Smooth muscle cell of the brain vasculature (primary cell): ENCODE data around the gene SNX10.

Source experiments
- DNase-seq: peaks from one replicate; pipeline ENCODE4 v3.0.0-alpha.2; 2012; ENCODE audit warnings: low read depth, low spot score

Gene SNX10

DNA sequence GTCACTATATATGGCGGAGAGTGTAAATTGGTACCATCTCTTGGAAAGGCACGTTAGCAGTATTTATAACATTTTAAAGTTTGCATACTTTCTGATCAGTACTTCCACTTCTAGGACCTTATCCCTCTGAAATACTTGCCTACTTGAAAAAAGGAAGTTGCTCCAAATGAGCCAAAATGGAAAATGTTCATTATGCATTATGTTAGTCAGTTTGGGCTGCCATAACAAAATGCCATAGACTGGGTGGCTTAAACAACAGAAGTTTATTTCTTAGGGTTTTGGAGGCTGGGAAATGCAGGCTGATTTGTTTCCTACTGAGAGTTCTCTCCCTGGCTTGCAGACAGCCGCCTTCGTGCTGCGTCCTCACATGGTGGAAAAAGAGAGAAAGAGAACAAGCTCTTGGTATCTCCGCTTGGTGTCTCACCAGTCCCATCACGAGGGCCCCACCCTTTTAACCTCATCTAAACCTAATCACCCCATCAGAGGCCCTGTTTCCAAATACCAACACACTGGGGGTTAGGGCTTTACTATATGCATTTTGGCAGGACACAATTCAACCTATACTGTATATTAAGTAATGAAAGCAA, 6.9 kb downstream of the SNX10 start:
- no peak for DNase-seq

DNA sequence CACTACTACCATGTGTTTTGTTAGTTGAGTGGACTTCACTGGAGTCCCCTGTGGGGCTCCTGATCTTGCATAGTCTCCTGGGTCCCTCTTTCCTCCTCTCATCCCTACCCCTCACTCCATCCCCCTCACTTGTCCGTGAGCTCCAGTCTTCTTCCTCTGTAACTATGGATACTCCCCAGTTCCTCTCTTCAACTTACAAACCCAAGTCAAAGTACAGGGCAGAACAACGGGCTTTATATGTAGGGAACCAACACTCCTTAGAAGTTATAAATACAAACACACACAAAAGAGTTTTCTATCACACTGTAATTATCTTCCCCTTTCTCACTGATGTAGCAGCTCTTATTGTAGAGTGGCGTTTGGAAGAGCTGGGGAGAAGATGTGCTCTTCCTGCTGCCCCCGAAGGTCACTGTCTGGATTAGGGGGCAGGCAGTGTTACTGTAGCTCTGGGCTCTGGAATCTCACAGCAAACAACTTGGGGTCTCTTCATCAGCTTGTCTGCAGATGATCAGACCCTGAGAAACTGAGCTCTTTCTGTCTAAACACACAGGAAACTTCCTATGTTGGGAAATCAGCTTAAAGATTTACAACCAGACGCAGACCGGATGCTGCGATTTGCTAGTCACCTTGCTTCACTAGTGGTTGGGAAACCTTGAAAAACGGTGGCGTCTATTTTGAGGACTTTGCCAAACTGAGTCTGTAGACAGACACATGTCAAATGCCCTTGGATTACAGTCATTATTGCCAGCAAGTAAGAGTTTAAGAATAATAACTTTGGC, 13.6 kb downstream of the SNX10 start:
- no peak for DNase-seq

DNA sequence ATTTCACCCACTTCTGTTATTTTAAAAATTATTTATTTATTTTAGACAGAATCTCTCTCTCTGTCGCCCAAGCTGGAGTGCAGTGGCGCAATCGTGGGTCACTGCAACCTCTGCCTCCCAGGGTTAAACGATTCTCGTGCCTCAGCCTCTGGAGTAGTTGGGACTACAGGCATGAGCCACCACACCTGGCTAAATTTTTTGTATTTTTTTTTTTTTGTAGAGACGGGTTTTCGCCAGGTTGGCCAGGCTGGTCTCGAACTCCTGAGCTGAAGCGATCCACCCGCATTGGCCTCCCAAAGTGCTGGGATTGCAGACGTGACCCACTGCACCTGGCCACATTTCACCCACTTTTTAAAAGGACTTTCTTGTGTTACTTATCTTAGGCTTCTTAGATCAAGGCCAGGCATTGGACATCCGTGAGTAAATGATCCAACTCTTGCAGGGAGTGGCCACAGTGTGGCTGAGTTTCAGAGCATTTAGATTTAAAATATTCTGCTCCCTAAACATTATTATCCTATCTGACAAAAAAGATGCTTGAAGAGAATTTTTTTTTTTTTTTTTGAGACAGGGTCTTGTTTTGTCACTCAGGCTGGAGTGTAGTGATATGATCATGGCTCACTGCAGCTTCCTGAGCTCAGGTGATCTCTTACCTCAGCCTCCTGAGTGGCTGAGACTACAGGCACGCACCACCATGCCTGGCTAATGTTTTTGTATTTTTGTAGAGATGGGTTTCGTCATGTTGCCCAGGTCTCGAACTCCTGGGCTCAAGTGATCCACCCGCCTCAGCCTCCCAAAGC, 14.4 kb downstream of the SNX10 start:
- DNase-seq, result no peak

DNA sequence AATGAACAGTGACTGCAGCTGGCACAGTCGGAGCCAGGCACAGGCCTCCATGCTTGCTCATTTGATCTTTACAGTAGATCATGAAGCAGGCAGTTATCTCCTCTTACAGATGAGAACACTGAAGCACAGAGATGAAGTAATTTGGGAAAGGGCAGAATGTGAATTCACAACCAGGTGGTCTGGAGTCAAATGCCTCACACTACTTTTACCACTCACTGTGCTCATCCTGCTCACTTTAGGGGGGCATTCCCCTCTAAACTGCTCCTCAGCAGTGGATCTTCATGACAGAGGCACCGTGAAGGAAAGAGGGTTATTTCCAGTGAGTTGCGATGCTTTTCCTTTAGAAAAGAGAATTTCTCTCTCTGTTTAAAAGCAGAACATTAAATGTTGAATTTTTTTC, 15.1 kb downstream of the SNX10 start:
- DNase-seq, result no peak

DNA sequence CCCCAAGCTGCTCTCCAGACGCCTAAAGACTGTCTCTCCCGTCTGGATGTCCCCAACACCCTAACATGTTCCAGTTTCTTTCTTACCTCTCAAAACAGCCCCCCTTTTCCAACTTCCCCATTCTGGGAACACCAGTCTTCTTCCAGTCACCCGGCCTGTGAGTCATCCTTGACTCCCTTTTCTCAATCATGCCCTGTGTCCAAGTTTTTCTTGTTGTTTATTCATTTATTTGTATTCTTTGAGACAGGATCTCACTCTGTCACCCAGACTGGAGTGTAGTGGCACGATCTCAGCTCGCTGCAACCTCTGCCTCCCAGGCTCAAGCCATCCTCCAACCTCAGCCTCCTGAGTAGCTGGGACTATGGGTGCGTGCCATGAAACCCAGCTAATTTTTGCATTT, 15.6 kb downstream of the SNX10 start:
- no peak for DNase-seq

DNA sequence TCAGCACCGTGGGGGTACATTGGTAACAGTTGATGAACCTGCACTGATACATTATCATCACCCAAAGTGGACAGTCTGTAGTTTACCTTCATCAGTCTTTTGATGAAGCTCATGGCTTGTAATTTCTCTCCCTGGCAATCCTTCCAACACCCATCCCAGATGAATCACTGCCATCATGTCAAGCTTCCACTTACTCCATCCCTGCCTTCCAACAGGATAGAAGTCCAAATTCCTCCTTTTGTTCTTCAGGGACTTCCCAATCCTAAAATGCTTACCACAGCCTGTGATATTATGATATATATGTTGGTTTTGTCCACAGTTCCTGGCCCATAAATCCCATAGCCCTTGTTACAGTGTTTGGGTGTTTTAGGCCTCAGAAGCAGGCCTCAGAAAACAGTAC, 16.1 kb downstream of the SNX10 start:
- DNase-seq, result no peak

DNA sequence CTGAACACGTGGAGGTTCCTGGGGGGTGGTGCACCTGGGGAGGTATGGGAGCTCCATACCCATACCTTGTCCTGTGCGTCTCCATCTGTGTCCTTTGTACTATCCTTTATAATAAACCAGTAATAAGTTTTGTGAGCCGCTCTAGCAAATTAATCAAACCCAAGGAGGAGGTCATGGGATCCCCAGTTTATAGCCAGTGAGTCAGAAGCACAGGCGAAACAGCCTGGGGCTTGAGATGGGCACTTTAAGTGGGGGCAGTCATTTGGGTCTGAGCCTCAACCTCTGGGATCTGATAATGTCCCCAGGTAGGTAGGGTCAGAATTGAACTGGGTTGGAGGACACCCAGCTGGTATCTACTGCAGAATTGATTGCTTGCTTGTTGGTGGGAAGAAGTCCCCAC, 16.9 kb downstream of the SNX10 start:
- no peak for DNase-seq

DNA sequence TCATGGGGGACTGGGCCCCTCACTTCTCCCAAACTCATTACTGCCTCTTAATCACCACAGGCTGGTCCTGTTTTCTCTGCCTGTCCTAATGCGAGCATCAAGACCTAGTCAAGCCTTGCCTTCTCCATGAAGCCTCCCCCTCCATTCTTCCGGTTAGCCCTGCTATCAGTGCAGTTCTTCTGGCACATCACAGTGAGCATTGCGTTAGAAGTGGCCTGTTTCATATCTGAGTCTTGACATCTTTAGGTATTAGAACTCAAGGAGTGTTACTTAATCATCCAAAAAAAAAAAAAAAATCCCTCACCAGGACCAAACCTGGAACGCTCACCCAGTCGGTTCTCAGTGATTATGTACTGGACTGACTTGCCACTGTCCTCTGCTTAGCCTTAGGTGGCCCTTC, 17.4 kb downstream of the SNX10 start:
- no peak for DNase-seq

DNA sequence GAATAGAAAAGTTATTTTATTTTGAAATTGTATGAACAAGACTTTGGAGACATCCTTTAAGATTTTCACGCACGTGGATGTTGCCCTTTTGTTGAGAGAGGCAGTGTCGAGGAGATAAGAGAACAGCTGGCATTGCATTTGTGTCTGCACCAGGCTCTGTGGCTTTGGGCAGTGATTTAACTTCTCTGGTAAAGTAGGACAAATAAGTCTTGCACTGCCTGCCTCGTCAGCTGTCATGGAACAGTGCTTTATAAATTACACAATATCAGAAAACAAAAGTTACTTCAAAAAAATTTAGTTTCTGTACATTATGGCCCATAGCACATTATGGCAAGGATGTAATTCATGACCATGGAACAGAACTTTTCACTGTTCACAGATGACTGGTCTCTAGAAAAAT, 20.1 kb downstream of the SNX10 start:
- DNase-seq, result no peak

DNA sequence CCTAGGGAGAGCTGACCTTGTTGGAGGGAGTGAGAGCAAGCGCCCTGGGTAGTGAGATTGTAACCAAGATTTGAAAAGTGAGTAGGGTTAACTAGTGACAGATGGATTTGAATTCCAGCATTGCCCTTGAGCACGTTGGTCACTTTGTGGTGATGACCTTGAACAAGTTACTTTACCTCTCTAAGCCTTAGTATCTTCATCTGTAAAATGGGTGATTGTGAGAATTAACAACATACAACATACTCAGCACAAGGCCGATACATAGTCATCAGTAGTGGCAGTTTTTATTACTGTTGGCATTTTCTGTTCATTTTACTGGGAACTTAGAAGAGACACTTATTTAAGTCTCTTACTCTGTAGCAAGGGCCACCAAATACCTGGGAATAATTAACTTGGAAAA, 25.5 kb downstream of the SNX10 start:
- no peak for DNase-seq

DNA sequence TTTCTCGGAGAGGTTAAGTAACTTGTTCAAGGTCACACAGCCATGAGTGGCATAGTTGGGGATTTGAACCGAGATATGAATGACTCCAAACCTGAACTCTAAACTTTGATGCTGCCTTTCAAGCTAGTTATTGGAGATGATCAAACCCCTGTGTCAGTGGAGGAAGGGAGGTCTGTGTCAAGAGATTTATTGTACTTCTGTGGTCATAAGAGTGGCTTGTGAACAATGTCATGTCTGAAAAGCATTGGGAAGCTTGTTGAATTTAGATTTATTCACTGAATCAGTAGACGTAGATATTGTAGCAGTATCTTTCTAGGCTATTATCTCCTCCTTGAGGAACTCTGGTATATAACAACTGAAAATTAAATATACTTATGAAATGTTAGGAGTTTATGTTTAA, 27.3 kb downstream of the SNX10 start:
- DNase-seq, result no peak

DNA sequence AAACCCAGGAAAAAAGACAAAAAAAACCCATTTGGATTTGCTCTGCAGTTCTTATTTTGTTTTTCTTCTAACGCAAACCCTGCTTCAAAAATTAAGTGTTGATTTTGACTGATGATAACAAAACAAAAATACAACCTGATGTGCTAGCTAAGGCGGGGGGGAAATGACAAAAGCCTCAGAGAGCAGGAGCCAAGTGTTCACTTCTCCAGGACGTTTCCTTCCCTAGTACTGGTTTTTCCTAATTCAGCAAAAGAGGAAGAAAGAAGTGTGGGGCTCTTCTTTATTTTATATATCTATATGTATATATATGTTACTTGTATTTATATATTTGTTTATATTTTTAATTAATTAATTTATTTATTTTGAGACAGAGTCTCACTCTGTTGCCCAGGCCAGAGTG, 28.0 kb downstream of the SNX10 start:
- DNase-seq, result no peak

DNA sequence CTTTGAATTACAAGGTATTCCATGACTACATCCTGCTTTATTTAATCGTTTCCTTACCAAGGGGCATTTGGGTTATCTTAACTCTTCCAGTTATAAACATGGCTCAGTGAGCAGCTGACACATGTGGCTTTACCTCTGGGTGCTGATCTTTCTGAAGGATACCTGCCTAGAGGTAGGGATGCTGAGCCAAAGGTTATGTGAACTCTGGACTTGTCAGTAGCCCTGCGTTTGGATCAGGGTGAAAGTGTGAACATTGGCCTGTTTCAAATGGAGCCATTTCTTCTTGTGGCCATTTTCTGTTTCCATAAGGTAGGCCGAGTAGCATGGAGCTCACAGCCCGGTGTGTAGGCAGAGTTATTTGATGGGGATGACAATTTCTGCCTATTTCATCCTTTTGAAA, 29.2 kb downstream of the SNX10 start:
- DNase-seq, result no peak

DNA sequence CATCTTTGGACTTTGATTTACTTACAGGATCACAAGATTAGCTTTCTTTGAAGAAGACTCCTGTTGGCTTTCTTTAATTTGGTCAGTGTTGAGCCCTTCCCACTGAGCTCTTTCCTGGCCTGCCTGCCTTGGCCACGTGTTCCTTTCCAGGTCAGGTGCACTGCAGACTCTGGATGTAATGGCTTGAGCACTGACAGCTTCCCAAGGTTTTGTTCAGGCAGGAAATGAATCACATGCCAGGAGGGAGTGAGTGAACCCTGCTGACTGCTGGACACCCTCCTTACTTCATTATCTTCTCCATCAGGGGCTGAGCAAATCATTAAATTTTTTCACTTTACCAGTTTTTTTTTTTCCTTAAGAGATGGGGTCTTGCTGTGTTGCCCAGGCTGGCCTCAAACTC, 29.8 kb downstream of the SNX10 start:
- no peak for DNase-seq

DNA sequence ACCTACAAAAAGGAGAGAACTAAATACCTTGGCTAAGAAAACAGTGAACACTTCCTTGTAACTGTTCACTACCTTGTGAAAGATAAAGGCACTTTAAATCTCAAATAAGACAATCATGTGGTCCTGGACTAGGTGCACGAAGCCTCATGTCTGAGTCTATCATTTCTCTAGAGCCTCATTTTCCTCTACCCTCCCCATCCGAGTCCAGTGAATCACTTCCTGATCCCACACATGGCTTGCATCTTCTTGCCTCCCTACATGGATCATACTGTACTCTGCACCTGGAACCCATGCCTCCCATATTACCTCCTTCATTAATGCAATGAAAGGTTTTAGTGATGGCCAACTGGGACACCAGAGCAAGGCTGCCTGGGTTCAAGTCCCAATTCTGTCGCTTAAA, 34.5 kb downstream of the SNX10 start:
- no peak for DNase-seq

DNA sequence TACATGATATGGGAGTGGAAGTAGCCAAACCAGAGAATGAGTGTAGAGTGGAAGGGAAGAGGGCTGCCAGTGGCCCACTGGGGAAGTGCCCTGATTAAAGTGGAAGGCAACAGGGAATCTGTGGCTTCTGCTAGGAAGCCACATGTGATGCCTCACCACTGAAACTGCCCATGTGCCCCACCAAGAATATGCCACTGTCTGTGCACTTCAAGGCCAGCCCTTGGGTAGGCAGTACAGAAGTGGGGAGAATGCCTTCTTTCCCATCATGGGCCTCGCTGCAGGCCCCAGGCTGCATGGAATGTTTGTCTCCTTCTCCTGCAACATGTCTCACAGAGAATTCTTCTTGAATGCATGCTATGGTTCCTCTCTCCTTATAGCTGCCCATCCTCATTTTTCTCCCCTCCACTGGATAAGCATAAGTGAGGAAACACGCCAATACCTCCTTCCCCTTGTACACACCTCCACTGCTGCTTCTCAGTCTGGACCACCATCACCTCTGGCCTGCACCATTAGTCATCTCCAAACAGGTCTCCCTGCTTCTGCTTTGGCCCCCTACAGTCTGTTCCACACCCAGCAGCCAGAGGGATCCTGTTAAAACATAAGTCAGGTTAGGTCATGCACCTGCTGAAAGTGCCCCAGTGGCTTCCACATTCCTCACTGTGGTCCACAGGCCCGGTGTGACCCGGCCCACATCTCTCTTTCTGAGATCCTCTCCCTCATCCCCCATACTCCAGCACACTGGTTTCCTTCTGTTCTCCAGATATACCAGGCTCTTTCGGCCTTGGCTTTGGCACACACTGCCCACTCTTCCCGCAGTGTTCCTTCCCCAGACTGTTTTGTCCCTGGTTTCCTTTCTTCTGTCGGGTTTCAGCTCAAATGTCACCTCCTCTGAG, 37.1 kb downstream of the SNX10 start:
- DNase-seq, result no peak

DNA sequence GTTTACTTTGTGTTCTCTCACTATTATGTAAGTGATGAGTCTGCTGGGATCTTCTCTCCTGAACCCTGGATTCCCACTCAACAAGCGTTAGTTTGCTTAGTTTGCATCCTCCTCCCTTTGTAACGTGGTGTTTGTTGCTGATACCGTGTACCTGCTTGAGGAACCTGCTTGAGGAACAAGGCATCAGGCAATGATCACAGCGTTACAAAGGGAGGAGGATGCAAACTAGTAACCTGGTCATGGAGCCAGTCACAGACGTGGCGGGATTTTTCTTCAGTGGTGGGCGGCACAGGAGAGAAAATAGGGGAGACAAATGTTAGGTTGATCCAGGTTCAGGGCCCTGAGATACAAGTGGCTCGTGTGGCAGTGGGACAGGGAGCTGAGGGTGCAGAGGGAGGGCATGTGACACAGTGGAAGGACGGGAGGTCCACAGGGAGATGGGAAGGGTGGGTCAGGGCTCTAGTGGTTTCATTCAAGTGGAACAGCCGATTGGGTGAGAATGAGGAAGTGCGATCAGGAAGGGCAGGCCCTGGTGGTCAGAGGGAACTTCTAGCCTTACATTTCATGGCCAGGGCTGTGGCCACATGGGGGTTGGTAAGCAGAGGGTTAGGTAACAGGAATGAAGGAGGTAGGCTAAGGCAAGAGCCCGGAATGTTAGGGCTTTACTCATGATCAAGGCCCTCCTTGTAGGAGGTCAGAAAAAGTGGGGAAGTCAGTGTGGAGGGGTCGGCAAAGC, 38.0 kb downstream of the SNX10 start:
- DNase-seq, result no peak

DNA sequence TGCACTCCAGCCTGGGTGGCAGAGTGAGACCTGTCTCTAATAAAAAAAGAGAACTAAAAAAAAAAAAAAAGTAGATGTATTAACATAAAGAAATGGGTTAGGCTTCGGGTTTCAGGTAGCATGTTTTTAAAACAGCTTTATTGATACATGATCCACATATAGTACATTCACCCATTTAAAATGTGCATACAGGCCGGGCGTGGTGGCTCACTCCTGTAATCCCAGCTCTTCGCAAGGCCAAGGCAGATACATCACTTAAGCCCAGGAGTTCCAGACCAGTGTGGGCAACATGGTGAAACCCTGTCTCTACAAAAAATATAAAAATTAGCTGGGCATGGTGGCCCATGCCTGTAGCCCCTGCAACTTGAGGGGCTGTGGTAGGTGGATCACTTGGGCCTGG, 39.5 kb downstream of the SNX10 start:
- no peak for DNase-seq

DNA sequence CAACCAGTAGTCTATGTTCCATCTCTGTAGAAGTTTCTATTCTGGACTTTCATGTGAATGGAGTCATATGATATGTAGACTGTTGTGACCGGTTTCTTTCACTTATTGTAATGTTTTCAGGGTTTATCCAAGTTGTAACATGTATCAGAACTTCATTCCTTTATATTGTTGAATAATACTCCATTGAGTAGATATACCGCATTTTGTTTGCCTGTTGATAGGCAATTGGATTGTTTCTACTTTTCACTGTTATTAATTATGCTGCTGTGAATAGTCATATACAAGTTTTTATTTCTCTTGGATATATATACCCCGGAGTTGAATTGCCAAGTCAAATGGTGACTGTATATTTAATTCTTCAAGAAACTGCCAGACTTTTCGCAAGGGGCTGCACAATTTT, 40.1 kb downstream of the SNX10 start:
- DNase-seq, result no peak

DNA sequence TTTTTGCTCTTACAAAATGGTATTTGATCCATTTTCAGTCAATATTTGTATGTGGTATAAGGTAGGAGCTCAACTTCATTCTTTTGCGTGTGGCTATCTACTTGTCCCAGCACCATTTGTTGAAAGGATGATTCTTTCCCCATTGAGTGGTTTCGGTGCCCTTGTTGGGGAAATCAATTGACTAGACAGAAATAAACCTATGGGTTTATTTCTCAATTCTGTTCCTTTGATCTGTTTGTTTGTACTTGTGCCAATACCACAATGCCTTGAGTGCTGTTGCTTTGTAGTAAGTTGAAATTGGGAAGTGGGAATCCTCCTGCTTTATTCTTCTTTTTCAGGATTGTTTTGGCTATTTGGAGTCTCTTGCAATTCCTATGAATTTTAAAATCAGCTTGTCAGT, 41.0 kb downstream of the SNX10 start:
- no peak for DNase-seq

DNA sequence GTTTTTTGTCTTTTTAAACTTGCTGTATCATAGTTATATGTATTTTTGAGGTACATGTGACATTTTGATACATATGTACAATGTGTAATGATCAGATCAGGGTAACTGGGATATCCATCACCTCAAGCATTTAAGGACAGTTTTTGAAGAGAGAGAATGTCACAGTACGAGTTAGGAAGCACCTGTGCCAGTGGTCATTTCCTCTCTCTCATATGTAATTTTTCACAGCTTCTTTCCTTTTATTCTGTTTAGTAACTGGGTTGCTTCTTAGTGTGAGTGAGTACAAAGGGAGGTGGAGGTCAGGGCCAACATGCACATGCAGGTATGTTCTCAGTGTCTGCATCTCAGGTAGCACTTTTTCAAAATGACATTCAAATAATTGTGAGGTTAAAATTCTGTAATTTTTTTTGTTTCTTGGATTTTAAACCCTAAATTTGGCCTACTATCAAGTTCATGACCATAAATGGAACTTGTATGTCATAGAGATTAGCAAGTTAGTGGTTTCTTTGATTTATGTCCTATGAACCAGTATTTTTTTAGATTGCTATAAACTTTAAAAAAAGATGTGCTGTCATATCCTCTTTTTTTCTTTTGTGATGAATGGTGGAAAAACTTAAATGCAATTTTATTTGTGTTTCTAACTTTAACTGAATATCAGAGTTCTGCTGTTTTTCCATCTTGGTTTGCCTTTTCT, 42.7 kb downstream of the SNX10 start:
- no peak for DNase-seq
